Measurements from ENCODE around the gene PREX1.

Gene PREX1

DNA sequence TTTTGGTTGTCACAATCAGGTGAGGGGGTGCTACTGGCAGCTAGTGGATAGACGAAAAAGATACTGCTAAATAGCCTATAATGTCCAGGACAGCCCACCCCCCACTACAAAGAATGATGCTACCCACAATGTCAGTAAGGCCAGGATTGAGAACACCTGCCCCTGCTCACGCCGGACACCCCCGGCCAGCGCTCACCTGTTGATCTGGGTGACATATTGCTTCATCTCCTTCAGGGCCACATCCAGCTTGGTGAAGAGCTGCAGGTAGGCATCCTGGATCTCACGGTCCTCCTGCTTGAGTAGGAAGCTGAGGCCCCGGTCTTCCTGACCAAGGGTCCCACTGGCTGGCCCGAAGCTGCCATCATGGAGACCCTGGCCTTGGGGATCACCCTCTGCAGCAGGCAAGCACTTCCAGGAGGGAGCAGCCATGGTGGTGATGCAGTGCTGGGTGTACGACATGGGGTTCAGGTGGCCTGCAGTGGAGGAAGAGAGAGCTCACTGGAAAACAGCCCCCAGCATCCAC lies 178.6 kb downstream of the PREX1 start:
- H3K4me3 ChIP-seq (IDR thresholded peaks at IDR 0.05; ENCODE audit: insufficient read depth, low read depth, low read length): no peak overlapping the region
- H3K27me3 ChIP-seq (ENCODE audit: insufficient read depth, low read depth): no peaks in the 10 kb centered on the region; the same call in 1 of the 2 replicates
- no peaks in the 10 kb centered on the region for H3K36me3 ChIP-seq (ENCODE audit: insufficient read depth)
- no peak overlapping the region for H3K4me2 ChIP-seq
- no peak overlapping the region for H2AFZ ChIP-seq (ENCODE audit: low read depth)
- H3K9ac ChIP-seq: no peak overlapping the region
- H3K27ac ChIP-seq: no peak overlapping the region
- TF ChIP-seq, protein P1, sequence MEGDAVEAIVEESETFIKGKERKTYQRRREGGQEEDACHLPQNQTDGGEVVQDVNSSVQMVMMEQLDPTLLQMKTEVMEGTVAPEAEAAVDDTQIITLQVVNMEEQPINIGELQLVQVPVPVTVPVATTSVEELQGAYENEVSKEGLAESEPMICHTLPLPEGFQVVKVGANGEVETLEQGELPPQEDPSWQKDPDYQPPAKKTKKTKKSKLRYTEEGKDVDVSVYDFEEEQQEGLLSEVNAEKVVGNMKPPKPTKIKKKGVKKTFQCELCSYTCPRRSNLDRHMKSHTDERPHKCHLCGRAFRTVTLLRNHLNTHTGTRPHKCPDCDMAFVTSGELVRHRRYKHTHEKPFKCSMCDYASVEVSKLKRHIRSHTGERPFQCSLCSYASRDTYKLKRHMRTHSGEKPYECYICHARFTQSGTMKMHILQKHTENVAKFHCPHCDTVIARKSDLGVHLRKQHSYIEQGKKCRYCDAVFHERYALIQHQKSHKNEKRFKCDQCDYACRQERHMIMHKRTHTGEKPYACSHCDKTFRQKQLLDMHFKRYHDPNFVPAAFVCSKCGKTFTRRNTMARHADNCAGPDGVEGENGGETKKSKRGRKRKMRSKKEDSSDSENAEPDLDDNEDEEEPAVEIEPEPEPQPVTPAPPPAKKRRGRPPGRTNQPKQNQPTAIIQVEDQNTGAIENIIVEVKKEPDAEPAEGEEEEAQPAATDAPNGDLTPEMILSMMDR (conservative IDR thresholded peaks at IDR 0.05; ENCODE audit: low read depth, low read length): no peak
- no peaks in the 10 kb centered on the region for H3K79me2 ChIP-seq (ENCODE audit: insufficient read depth, low read depth)
- H4K20me1 ChIP-seq (ENCODE audit: insufficient read depth): no peaks in the 10 kb centered on the region
- H3K4me1 ChIP-seq (ENCODE audit: low read depth, poor library complexity, severe bottlenecking): no peaks in the 10 kb centered on the region

DNA sequence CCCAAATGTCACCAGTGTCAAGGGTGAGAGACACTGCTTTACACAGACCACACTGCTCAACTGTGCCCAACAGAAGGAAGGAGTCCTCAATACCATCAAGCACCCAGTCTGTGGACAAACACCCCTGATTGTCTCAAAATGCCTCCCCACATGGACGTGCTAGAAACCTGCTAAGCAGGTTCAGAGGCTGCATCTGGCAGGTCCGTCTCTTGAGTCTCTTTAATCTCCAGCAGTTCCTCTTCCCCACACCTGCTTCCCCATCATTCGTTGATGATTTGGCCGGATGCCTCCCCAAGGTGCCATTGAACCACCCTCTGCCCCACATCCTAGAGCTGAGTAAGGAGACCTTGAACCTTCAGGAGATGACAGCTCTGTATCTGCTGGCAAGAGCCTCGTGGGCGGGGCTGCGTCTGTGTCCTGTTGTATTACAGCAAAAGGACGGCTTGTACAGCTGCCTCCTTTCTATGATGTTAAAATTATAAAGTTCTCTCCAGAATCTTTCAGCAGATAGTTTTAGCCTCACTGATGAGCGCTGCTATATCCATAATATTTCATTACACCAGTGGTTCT lies 179.2 kb downstream of the PREX1 start:
- no peaks in the 10 kb centered on the region; the same call in 1 of the 2 replicates for H3K27me3 ChIP-seq (ENCODE audit: insufficient read depth, low read depth)
- no peak overlapping the region for H3K4me3 ChIP-seq (IDR thresholded peaks at IDR 0.05; ENCODE audit: insufficient read depth, low read depth, low read length)
- no peak overlapping the region for H3K9ac ChIP-seq
- TF ChIP-seq, protein P1 (conservative IDR thresholded peaks at IDR 0.05; ENCODE audit: low read depth, low read length): no peak
- H3K27ac ChIP-seq: no peak overlapping the region
- no peaks in the 10 kb centered on the region for H3K79me2 ChIP-seq (ENCODE audit: insufficient read depth, low read depth)
- no peaks in the 10 kb centered on the region for H4K20me1 ChIP-seq (ENCODE audit: insufficient read depth)
- no peak overlapping the region for H2AFZ ChIP-seq (ENCODE audit: low read depth)
- no peak overlapping the region for H3K4me2 ChIP-seq
- H3K4me1 ChIP-seq (ENCODE audit: low read depth, poor library complexity, severe bottlenecking): no peaks in the 10 kb centered on the region
- H3K36me3 ChIP-seq (ENCODE audit: insufficient read depth): no peaks in the 10 kb centered on the region

DNA sequence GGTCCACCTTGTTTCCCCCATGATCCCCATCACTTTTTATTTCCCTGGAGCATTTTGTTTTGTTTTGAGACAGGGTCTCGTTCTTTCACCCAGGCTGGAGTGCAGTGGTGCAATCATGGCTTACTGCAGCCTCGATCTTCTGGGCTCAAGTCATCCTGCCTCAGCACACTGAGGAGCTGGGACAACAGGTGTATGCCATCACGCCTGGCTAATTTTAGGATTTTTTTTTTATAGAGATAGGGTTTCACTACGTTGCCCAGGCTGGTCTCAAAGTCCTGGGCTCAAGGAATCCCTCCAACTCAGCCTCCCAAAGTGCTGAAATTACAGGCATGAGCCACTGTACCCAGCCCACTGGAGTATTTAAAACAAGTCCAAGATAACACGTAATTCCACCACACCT lies 179.9 kb downstream of the PREX1 start:
- no peak overlapping the region for H3K4me2 ChIP-seq
- no peak overlapping the region for H3K9ac ChIP-seq
- TF ChIP-seq, protein P1 (conservative IDR thresholded peaks at IDR 0.05; ENCODE audit: low read depth, low read length): no peak
- no peaks in the 10 kb centered on the region for H3K27me3 ChIP-seq (ENCODE audit: insufficient read depth, low read depth)
- no peak overlapping the region for H3K27ac ChIP-seq
- H3K4me1 ChIP-seq (ENCODE audit: low read depth, poor library complexity, severe bottlenecking): no peaks in the 10 kb centered on the region
- no peaks in the 10 kb centered on the region for H3K79me2 ChIP-seq (ENCODE audit: insufficient read depth, low read depth)
- H3K4me3 ChIP-seq (IDR thresholded peaks at IDR 0.05; ENCODE audit: insufficient read depth, low read depth, low read length): no peak overlapping the region
- no peaks in the 10 kb centered on the region for H3K36me3 ChIP-seq (ENCODE audit: insufficient read depth)
- H4K20me1 ChIP-seq (ENCODE audit: insufficient read depth): no peaks in the 10 kb centered on the region
- H2AFZ ChIP-seq (ENCODE audit: low read depth): no peak overlapping the region

DNA sequence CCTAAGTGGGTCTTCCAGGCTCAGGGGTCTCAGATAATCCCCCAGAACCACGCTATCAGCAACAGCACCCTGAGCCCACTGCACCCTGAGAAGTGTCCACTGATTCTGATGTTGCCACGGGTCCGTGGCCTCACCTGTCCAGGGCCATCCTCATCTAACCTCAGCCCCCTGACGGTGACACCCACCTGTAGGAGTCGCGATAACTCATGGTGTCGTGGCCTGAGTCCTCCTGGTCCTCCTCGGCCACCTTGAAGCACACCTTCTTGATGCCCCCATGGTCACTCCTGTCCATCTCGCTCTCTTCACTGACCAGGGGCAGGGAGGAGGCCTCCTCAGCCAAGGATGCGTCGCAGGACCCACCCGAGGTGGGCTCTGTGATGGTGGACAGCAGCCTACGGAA lies 182.1 kb downstream of the PREX1 start:
- TF ChIP-seq, protein P1 (conservative IDR thresholded peaks at IDR 0.05; ENCODE audit: low read depth, low read length): no peak
- Histone ChIP-seq H3K4me2 (no peak overlapping the region), H3K27me3 (ENCODE audit: insufficient read depth, low read depth) (no peaks in the 10 kb centered on the region), H4K20me1 (ENCODE audit: insufficient read depth) (no peaks in the 10 kb centered on the region), H3K4me1 (ENCODE audit: low read depth, poor library complexity, severe bottlenecking) (no peaks in the 10 kb centered on the region), H2AFZ (ENCODE audit: low read depth) (no peak overlapping the region), H3K36me3 (ENCODE audit: insufficient read depth) (no peaks in the 10 kb centered on the region), H3K9ac (no peak overlapping the region), H3K79me2 (ENCODE audit: insufficient read depth, low read depth) (no peaks in the 10 kb centered on the region), H3K27ac (no peak overlapping the region), H3K4me3 (IDR thresholded peaks at IDR 0.05; ENCODE audit: insufficient read depth, low read depth, low read length) (no peak overlapping the region)
